IMR-90 (cell line): ENCODE data around the gene ARHGEF40. TPM values are rescaled to one million over a fixed set of nuclear protein-coding genes. Genes with fewer than 3 reads are reported as not detected.
"Not testable (repeated sequence)": the region's sequence is repeated elsewhere in the genome, so short reads cannot be mapped to it uniquely, and the experiment has no call there.

Source experiments
- ATAC-seq: fragments of 200-7000 bp; cut with Tn5 transposase; 2 replicates; pipeline ENCODE4 v1.9.1; 2020; ENCODE audit warnings: low read depth, mild to moderate bottlenecking, moderate library complexity
- BruUV-seq: library from RNA; stranded (reverse); fragments of 400-500 nt; replicated peaks from 2 replicates; lab custom pipeline; 2021; lab: Mats Ljungman, UMichigan
- CTCF ChIA-PET: fragments of 300-600 bp; formaldehyde crosslinking; extraction: SDS; loops from one replicate; lab custom pipeline; 2021; ENCODE audit warnings: antibody characterized with exemption; lab: Yijun Ruan, JAX
- POLR2A ChIA-PET: fragments of 300-600 bp; sonication (Branson Sonifier 250); formaldehyde crosslinking; loops from one replicate; lab custom pipeline; 2022; ENCODE audit warnings: antibody characterized with exemption; ENCODE audit not compliant: unreplicated experiment; lab: Charles Lee
- DNase-seq: peaks from one replicate; pipeline ENCODE4 v3.0.0; 2013
- H2AFZ ChIP-seq: replicated peaks from 2 replicates; pipeline ENCODE3; 2013; ENCODE audit warnings: low read length, mild to moderate bottlenecking; ENCODE audit not compliant: poor library complexity
- H2AK5ac ChIP-seq: 2 replicates; pipeline ENCODE4 v1.6.1; 2013; ENCODE audit warnings: low read depth, low read length, inconsistent platforms
- H2AK9ac ChIP-seq: replicated peaks from 2 replicates; pipeline ENCODE3; 2013; ENCODE audit warnings: mild to moderate bottlenecking, low read depth, low read length, moderate library complexity; ENCODE audit not compliant: poor library complexity
- H2BK120ac ChIP-seq: 2 replicates; pipeline ENCODE4 v1.6.1; 2013; ENCODE audit warnings: low read depth, low read length, inconsistent platforms
- H2BK15ac ChIP-seq: 3 replicates; pipeline ENCODE4 v1.6.1; 2013; ENCODE audit warnings: low read depth, low read length, inconsistent platforms
- H2BK20ac ChIP-seq: 2 replicates; pipeline ENCODE4 v1.6.1; 2013; ENCODE audit warnings: low read depth, mild to moderate bottlenecking, inconsistent platforms, low read length, moderate library complexity
- H2BK5ac ChIP-seq: 2 replicates; pipeline ENCODE4 v1.6.1; 2013; ENCODE audit warnings: mild to moderate bottlenecking, low read depth, low read length, inconsistent platforms; ENCODE audit not compliant: poor library complexity, severe bottlenecking
- H3K14ac ChIP-seq: replicated peaks from 2 replicates; pipeline ENCODE4 v1.6.1; 2013; ENCODE audit warnings: low read depth, low read length, inconsistent platforms
- H3K18ac ChIP-seq: 2 replicates; pipeline ENCODE4 v1.6.1; 2013; ENCODE audit warnings: low read depth, low read length, control low read depth
- H3K23ac ChIP-seq: 2 replicates; pipeline ENCODE4 v1.6.1; 2013; ENCODE audit warnings: low read depth, low read length, inconsistent platforms
- H3K27ac ChIP-seq: 2 replicates; pipeline ENCODE4 v1.5.1; 2013; ENCODE audit warnings: mild to moderate bottlenecking, control low read depth, low read length; ENCODE audit not compliant: insufficient read depth
- H3K27me3 ChIP-seq: 2 replicates; pipeline ENCODE4 v1.6.1; 2013; ENCODE audit warnings: low read length; ENCODE audit not compliant: control insufficient read depth, insufficient read depth
- H3K36me3 ChIP-seq: 2 replicates; pipeline ENCODE4 v1.6.1; 2013; ENCODE audit warnings: low read length, mixed read lengths; ENCODE audit not compliant: control insufficient read depth, insufficient read depth
- H3K4ac ChIP-seq: 2 replicates; pipeline ENCODE4 v1.6.1; 2013; ENCODE audit warnings: low read depth, low read length, inconsistent platforms
- H3K4me1 ChIP-seq: 2 replicates; pipeline ENCODE4 v1.6.1; 2013; ENCODE audit warnings: low read length, mixed read lengths; ENCODE audit not compliant: control insufficient read depth, insufficient read depth
- H3K4me2 ChIP-seq: 2 replicates; pipeline ENCODE4 v1.6.1; 2013; ENCODE audit warnings: low read depth, mild to moderate bottlenecking, control low read depth, low read length, moderate library complexity
- H3K4me3 ChIP-seq: 2 replicates; pipeline ENCODE4 v1.5.1; 2013; ENCODE audit warnings: low read depth, mild to moderate bottlenecking, control low read depth, low read length, moderate library complexity; ENCODE audit not compliant: insufficient read depth
- H3K56ac ChIP-seq: 2 replicates; pipeline ENCODE4 v1.6.1; 2013; ENCODE audit warnings: low read length, inconsistent platforms; ENCODE audit not compliant: insufficient read depth; ENCODE audit errors: extremely low read depth
- H3K79me1 ChIP-seq, 2 experiments: 2 replicates each; pipeline ENCODE4 v1.6.1; 2013; ENCODE audit warnings: low read length in 2 of 2, inconsistent platforms in 1 of 2, low read depth in 1 of 2
- H3K9ac ChIP-seq: 2 replicates; pipeline ENCODE4 v1.6.1; 2013; ENCODE audit warnings: low read depth, low read length, control low read depth
- H3K9me1 ChIP-seq: 2 replicates; pipeline ENCODE4 v1.6.1; 2013; ENCODE audit warnings: low read length, inconsistent platforms; ENCODE audit not compliant: insufficient read depth
- H3K9me3 ChIP-seq: 2 replicates; pipeline ENCODE4 v1.6.1; 2013; ENCODE audit warnings: low read length; ENCODE audit not compliant: control insufficient read depth, insufficient read depth
- H4K20me1 ChIP-seq: 2 replicates; pipeline ENCODE4 v1.6.1; 2013; ENCODE audit warnings: low read length, inconsistent platforms; ENCODE audit not compliant: insufficient read depth
- H4K5ac ChIP-seq: 2 replicates; pipeline ENCODE4 v1.6.1; 2013; ENCODE audit warnings: mild to moderate bottlenecking, low read depth, low read length, control low read depth
- H4K8ac ChIP-seq, 2 experiments: 2 replicates each; pipeline ENCODE4 v1.6.1; 2013; ENCODE audit warnings: low read depth in 2 of 2, low read length in 2 of 2, control low read depth in 1 of 2, inconsistent platforms in 1 of 2
- H4K91ac ChIP-seq: 2 replicates; pipeline ENCODE4 v1.6.1; 2013; ENCODE audit warnings: low read depth, low read length, inconsistent platforms; ENCODE audit not compliant: insufficient read depth
- WGBS, 2 experiments: methylation state at CpG; one replicate each; pipeline versions ENCODE4 v1.1.5 to v1.1.7; 2013; ENCODE audit warnings: missing lambda C conversion rate in 2 of 2; ENCODE audit not compliant: insufficient read length in 1 of 2; ENCODE audit errors: extremely low coverage in 2 of 2; 5-methylcytosine and 5-hydroxymethylcytosine counted together
- dilution Hi-C: fragments of 300-500 bp; cut with HindIII; formaldehyde crosslinking; loops from one replicate; pipeline ENCODE4 v1.14.3; 2018; ENCODE audit warnings: low sequenced_read_pairs; ENCODE audit not compliant: unreplicated experiment
- in situ Hi-C: fragments of 300-500 bp; cut with MboI; formaldehyde crosslinking; loops from 3 replicates; pipeline ENCODE4 v1.14.3; 2019; ENCODE audit warnings: low sequenced_read_pairs, inconsistent platforms, mixed read lengths
- intact Hi-C: fragments of 100-400 bp; cut with micrococcal nuclease; formaldehyde crosslinking; loops from 2 replicates; pipeline ENCODE4 v1.10.0; 2022
- polyA plus RNA-seq, 3 experiments: library from polyadenylated mRNA; depleted of rRNA; stranded (reverse); fragments of >200 nt; gene quantifications; 2 replicates each; pipeline ENCODE4 v1.2.3, GENCODE V29; 2012; ENCODE audit warnings: low replicate concordance in 1 of 3
- total RNA-seq: library from RNA; depleted of rRNA; stranded (reverse); fragments of >200 nt; gene quantifications from 2 replicates; pipeline ENCODE4 v1.2.3, GENCODE V29; 2012

ARHGEF40 gene
- total and polyA plus RNA-seq, 2 of the 4 experiments (the other 2 are of a cell fraction), result 18.1 to 58.4 TPM

DNA sequence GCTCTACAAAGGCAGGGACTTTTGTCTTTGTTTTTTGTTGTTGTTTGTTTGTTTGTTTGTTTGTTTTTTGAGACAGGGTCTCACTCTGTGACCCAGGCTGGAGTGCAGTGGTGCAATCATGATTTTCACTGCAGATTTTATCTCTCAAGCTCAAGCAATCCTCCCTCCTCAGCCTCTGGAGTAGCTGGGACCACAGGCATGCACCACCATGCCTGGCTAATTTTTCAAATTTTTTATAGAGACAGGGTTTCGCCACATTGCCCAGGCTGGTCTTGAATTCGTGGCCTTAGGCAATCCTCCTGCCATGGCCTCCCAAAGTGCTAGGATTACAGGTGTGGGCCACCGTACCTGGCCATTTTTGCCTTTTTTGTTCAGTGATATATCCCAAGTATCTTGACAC lies 29.2 kb upstream of the ARHGEF40 start:
- H2AK5ac ChIP-seq, H4K8ac ChIP-seq, POLR2A ChIA-PET, BruUV-seq, ATAC-seq, in situ Hi-C loops, H3K4me2 ChIP-seq, H4K91ac ChIP-seq, H4K5ac ChIP-seq, DNase-seq, H2BK5ac ChIP-seq, H3K4ac ChIP-seq, H3K9ac ChIP-seq, H2AFZ ChIP-seq, H2BK20ac ChIP-seq, H3K27ac ChIP-seq, H3K36me3 ChIP-seq, H3K14ac ChIP-seq, H4K20me1 ChIP-seq, H3K56ac ChIP-seq, H3K4me3 ChIP-seq, H3K18ac ChIP-seq, H2BK15ac ChIP-seq, H3K9me1 ChIP-seq, H3K23ac ChIP-seq, H3K4me1 ChIP-seq, H2BK120ac ChIP-seq, dilution Hi-C loops, H3K9me3 ChIP-seq, H3K79me1 ChIP-seq, H2AK9ac ChIP-seq: not testable (repeated sequence)
- WGBS, 2 experiments, result no CpG with 5 or more reads among the region's 3 CpGs
- intact Hi-C loops, result loop anchor here (1.0 to 2.0 kb wide), 4 partner anchors 27 to 344 kb away; no protein-coding TSS in a partner anchor
- CTCF ChIA-PET, result interaction anchor here (1.3 to 3.7 kb wide), 3 partner anchors 26 to 78 kb away, joined by 3 to 37 read pairs (median 5); no protein-coding TSS in a partner anchor
- peaks cover 30% of the 10 kb centered on the region for H3K27me3 ChIP-seq
